ENCODE results near the gene PDPK1.

GRCh38 chr16:2586241-2586640 lies 48.4 kb downstream of the PDPK1 start:
- TF ChIP-seq CTCF (IDR thresholded peaks at IDR 0.05; ENCODE audit: low read depth, low read length) (peak; percentile 32), POLR2A (IDR thresholded peaks at IDR 0.05; ENCODE audit: extremely low read depth, insufficient read length) (no peak), MAX (IDR thresholded peaks at IDR 0.05; ENCODE audit: low read depth, low read length) (no peak)

Data from NB4 (cell line).